OCI-LY1 (cell line): ENCODE measurements around the gene BTBD9.

Experiments used
- EZH2 ChIP-seq: fragments of 200-600 bp; sonication (generic), shearing (Covaris generic); IDR thresholded peaks from 2 replicates; pipeline ENCODE4 v1.8.0; 2017; ENCODE audit warnings: borderline replicate concordance, mixed run types, mild to moderate bottlenecking, antibody characterized with exemption, low read length, moderate library complexity, mixed read lengths
- TF ChIP-seq, protein P1 (sequence below): fragments of 200-600 bp; sonication (generic), shearing (Covaris generic); IDR thresholded peaks from 2 replicates; pipeline ENCODE4 v1.5.1; 2017; ENCODE audit warnings: mild to moderate bottlenecking, antibody characterized with exemption, low read length, moderate library complexity, mixed read lengths

DNA sequence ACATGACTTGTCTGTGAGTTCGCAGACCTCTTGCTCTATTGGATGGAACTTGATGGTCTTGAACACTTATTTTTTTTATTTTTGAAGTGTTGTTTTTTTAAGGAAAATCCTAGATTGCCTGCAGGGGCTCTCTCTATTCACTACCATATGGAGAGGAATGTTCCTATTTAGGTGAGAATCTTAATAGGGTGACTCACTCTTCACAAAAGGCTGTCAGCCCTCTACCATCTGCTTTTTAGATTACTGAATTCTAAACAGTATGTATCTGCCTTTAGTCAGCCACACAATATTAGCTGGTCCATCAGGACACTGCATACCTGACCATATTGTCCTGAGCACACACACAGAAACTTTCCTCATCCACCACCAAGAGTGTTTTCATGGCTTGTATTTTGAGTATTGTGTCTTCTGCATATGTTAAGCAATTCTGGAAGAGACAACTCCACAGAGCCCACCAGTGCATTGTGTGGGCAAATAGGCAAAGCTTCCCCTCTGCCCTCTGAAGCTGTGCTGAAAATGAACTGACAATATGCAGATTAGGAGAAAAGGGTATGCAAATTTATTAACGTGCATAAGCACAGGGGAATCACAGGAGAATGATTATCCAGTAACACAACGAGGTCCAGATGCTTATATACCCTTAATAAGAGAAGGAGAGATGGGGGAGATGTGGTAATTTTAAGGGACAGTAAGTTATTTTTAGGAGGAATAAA lies 6.6 kb upstream of the BTBD9 start:
- TF ChIP-seq, protein P1, sequence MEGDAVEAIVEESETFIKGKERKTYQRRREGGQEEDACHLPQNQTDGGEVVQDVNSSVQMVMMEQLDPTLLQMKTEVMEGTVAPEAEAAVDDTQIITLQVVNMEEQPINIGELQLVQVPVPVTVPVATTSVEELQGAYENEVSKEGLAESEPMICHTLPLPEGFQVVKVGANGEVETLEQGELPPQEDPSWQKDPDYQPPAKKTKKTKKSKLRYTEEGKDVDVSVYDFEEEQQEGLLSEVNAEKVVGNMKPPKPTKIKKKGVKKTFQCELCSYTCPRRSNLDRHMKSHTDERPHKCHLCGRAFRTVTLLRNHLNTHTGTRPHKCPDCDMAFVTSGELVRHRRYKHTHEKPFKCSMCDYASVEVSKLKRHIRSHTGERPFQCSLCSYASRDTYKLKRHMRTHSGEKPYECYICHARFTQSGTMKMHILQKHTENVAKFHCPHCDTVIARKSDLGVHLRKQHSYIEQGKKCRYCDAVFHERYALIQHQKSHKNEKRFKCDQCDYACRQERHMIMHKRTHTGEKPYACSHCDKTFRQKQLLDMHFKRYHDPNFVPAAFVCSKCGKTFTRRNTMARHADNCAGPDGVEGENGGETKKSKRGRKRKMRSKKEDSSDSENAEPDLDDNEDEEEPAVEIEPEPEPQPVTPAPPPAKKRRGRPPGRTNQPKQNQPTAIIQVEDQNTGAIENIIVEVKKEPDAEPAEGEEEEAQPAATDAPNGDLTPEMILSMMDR = no peak
- TF ChIP-seq EZH2 = no peak
